ENCODE measurements around the gene COPG2. TPM values are rescaled to one million over a fixed set of nuclear protein-coding genes. Genes with fewer than 3 reads are reported as not detected.

COPG2 gene
- polyA plus RNA-seq, 1 donor from 2014 or later, result 37.9 TPM

DNA sequence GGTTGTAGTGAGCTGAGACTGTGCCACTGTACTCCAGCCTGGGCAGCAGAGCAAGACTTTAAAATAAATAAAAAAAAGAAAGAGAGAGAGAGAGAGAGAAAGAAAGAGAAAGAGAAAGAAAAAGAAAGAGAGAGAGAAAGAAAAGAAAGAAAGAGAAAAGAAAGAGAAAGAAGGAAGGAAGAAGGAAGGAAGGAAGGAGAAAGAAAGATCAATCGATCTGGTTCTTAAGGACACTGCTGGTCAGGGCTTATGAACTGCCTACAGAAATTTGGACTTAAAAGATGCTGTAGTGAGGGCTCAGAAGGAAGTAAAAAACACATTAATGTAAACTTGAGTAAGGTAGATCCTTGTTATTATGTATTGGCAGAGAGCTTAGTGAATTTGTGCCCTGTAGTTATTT is 62.4 kb downstream of the COPG2 start:
- no peak overlapping the region for H3K4me2 ChIP-seq (ENCODE audit: low read length)
- no peaks in the 10 kb centered on the region for H3F3A ChIP-seq (ENCODE audit: insufficient read depth, low read length, poor library complexity, severe bottlenecking)
- H3K9me2 ChIP-seq (ENCODE audit: insufficient read depth, low read length), result no peaks in the 10 kb centered on the region
- H2AFZ ChIP-seq (ENCODE audit: low read depth, low read length), result no peak overlapping the region
- no peak overlapping the region for H3K4me3 ChIP-seq (ENCODE audit: low read length)
- no peaks in the 10 kb centered on the region for H3K9me3 ChIP-seq (ENCODE audit: low read length)
- no peaks in the 10 kb centered on the region for H4K20me1 ChIP-seq (ENCODE audit: insufficient read depth)
- H3K9ac ChIP-seq (ENCODE audit: low read length), result no peak overlapping the region
- no peaks in the 10 kb centered on the region for H3K79me2 ChIP-seq (replicated peaks; ENCODE audit: insufficient read depth, low read length)
- no peak for TF ChIP-seq EP300 (conservative IDR thresholded peaks at IDR 0.05; ENCODE audit: poor library complexity, severe bottlenecking)
- no peak for TF ChIP-seq REST (IDR thresholded peaks at IDR 0.05; ENCODE audit: borderline replicate concordance)
- TF ChIP-seq EZH2 (IDR thresholded peaks at IDR 0.05; ENCODE audit: borderline replicate concordance, insufficient read depth, low read length, poor library complexity, severe bottlenecking), result no peak
- TF ChIP-seq TAF1 (IDR thresholded peaks at IDR 0.05; ENCODE audit: low read depth), result no peak
- TF ChIP-seq RAD21 (conservative IDR thresholded peaks at IDR 0.05), result no peak
- no peak for TF ChIP-seq POLR2AphosphoS5 (IDR thresholded peaks at IDR 0.05)
- TF ChIP-seq MXI1 (conservative IDR thresholded peaks at IDR 0.05; ENCODE audit: poor library complexity, severe bottlenecking), result no peak
- no peak for TF ChIP-seq SMC3 (conservative IDR thresholded peaks at IDR 0.05; ENCODE audit: poor library complexity)
- TF ChIP-seq, protein P1, sequence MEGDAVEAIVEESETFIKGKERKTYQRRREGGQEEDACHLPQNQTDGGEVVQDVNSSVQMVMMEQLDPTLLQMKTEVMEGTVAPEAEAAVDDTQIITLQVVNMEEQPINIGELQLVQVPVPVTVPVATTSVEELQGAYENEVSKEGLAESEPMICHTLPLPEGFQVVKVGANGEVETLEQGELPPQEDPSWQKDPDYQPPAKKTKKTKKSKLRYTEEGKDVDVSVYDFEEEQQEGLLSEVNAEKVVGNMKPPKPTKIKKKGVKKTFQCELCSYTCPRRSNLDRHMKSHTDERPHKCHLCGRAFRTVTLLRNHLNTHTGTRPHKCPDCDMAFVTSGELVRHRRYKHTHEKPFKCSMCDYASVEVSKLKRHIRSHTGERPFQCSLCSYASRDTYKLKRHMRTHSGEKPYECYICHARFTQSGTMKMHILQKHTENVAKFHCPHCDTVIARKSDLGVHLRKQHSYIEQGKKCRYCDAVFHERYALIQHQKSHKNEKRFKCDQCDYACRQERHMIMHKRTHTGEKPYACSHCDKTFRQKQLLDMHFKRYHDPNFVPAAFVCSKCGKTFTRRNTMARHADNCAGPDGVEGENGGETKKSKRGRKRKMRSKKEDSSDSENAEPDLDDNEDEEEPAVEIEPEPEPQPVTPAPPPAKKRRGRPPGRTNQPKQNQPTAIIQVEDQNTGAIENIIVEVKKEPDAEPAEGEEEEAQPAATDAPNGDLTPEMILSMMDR (IDR thresholded peaks at IDR 0.05; ENCODE audit: poor library complexity, severe bottlenecking), result no peak
- H3K36me3 ChIP-seq (ENCODE audit: insufficient read depth, low read length), result no peaks in the 10 kb centered on the region
- no peaks in the 10 kb centered on the region for H3K27me3 ChIP-seq (ENCODE audit: insufficient read depth, low read depth, low read length)
- no peak overlapping the region for H3K27ac ChIP-seq (ENCODE audit: low read length)

DNA sequence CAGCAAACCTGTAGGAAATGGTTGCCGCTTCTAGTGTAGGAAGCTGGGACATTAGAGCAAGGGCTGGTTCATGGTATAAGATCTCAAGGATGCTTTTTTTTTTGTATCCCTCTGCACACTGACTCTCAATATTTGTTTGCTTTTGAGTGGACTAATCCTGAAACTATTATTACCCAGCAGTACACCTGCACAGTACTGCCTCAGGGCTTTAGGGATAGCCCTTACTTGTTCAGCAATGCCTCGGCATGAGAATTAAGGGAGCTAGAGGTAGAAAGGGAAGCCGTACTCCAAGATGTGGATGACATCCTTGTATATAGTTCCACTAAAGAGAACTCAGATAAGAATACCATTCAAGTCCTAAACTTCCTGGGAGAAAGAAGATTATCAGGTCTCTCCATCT is 70.5 kb downstream of the COPG2 start:
- no peak overlapping the region for H2AFZ ChIP-seq (ENCODE audit: low read depth, low read length)
- H3K27me3 ChIP-seq (ENCODE audit: insufficient read depth, low read depth, low read length), result no peaks in the 10 kb centered on the region
- H3K27ac ChIP-seq (ENCODE audit: low read length), result no peak overlapping the region
- no peaks in the 10 kb centered on the region for H3K9me2 ChIP-seq (ENCODE audit: insufficient read depth, low read length)
- no peaks in the 10 kb centered on the region for H4K20me1 ChIP-seq (ENCODE audit: insufficient read depth)
- H3K4me2 ChIP-seq (ENCODE audit: low read length), result no peak overlapping the region
- no peaks in the 10 kb centered on the region for H3K9me3 ChIP-seq (ENCODE audit: low read length)
- H3K4me3 ChIP-seq (ENCODE audit: low read length), result no peak overlapping the region
- no peaks in the 10 kb centered on the region for H3F3A ChIP-seq (ENCODE audit: insufficient read depth, low read length, poor library complexity, severe bottlenecking)
- no peak overlapping the region for H3K9ac ChIP-seq (ENCODE audit: low read length)
- peaks cover 11% of the 10 kb centered on the region for H3K36me3 ChIP-seq (ENCODE audit: insufficient read depth, low read length)
- H3K79me2 ChIP-seq (replicated peaks; ENCODE audit: insufficient read depth, low read length), result no peaks in the 10 kb centered on the region
- TF ChIP-seq REST (IDR thresholded peaks at IDR 0.05; ENCODE audit: borderline replicate concordance) (no peak), RAD21 (conservative IDR thresholded peaks at IDR 0.05) (no peak), EP300 (conservative IDR thresholded peaks at IDR 0.05; ENCODE audit: poor library complexity, severe bottlenecking) (no peak), MXI1 (conservative IDR thresholded peaks at IDR 0.05; ENCODE audit: poor library complexity, severe bottlenecking) (no peak), POLR2AphosphoS5 (IDR thresholded peaks at IDR 0.05) (no peak)
